H7 (cell line): ENCODE results near the gene NTN5. TPM values are rescaled to one million over a fixed set of nuclear protein-coding genes. Genes with fewer than 3 reads are reported as not detected.
"Not testable (repeated sequence)": the region's sequence is repeated elsewhere in the genome, so short reads cannot be mapped to it uniquely, and the experiment has no call there.

Experiments
- DNase-seq: peaks from one replicate; pipeline ENCODE4 v3.0.0; 2012
- H3K27me3 ChIP-seq: 2 replicates; pipeline ENCODE4 v1.6.0; 2011; ENCODE audit warnings: mild to moderate bottlenecking, low read length; ENCODE audit not compliant: control insufficient read depth, insufficient read depth
- H3K36me3 ChIP-seq: replicated peaks from 2 replicates; pipeline ENCODE4 v1.5.1; 2011; ENCODE audit warnings: low read length; ENCODE audit not compliant: control insufficient read depth, insufficient read depth
- H3K4me3 ChIP-seq: 2 replicates; pipeline ENCODE4 v1.5.1; 2011; ENCODE audit warnings: low read depth, mild to moderate bottlenecking, control low read depth, low read length, moderate library complexity; ENCODE audit not compliant: insufficient read depth
- total RNA-seq: library from RNA; depleted of rRNA; stranded (reverse); fragments of >200 nt; shearing (Covaris generic); gene quantifications from 2 replicates; pipeline ENCODE4 v1.2.3, GENCODE V29; 2014

The NTN5 gene
- total RNA-seq, 1 experiment from 2014 or later: not detected

DNA sequence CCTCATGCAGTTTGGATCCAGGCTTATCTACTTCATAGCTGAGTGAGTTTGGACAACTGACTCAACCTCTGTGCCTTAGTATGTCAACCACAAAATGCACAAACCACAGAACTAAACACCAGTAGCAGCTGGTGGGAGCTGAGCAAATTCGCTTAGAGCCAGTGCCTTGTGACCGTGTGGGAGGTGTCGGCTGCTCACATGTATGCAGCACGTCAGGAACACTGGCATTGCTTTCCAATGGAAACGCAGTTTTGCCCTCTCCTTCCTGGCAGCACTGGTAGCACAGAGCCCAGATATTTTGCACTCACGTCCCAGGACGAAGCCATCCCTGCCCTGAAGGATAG lies 8.3 kb upstream of the NTN5 start:
- no peaks in the 10 kb centered on the region for H3K36me3 ChIP-seq
- H3K4me3 ChIP-seq: no peak overlapping the region
- DNase-seq: peak; percentile 25
- H3K27me3 ChIP-seq: peaks cover 1% of the 10 kb centered on the region; the same call in 1 of the 2 replicates

- Histone ChIP-seq H3K4me3 (no peak overlapping the region), H3K36me3 (no peaks in the 10 kb centered on the region), H3K27me3 (peaks cover 1% of the 10 kb centered on the region; the same call in 1 of the 2 replicates)
- peak; percentile 38 for DNase-seq
These were observed 7.8 kb upstream of the NTN5 start for GRCh38 chr19:48680436-48681126.

- H3K4me3 ChIP-seq: not testable (repeated sequence)
- peak; percentile 28 for DNase-seq
These were observed 7.2 kb upstream of the NTN5 start for GRCh38 chr19:48680006-48680405.

GRCh38 chr19:48678201-48678600 lies 5.4 kb upstream of the NTN5 start:
- H3K27me3 ChIP-seq: peaks cover 12% of the 10 kb centered on the region
- DNase-seq: peak; percentile 23
- no peaks in the 10 kb centered on the region for H3K36me3 ChIP-seq
- no peak overlapping the region for H3K4me3 ChIP-seq

More at GRCh38 chr19:48680006-48680405, 7.2 kb upstream of the NTN5 start:
- H3K27me3 ChIP-seq, H3K36me3 ChIP-seq: not testable (repeated sequence)

- H3K4me3 ChIP-seq: no peak overlapping the region
- no peaks in the 10 kb centered on the region for H3K36me3 ChIP-seq
- no peak for DNase-seq
- peaks cover 12% of the 10 kb centered on the region for H3K27me3 ChIP-seq
These were observed 4.1 kb upstream of the NTN5 start for GRCh38 chr19:48676887-48677286.

DNA sequence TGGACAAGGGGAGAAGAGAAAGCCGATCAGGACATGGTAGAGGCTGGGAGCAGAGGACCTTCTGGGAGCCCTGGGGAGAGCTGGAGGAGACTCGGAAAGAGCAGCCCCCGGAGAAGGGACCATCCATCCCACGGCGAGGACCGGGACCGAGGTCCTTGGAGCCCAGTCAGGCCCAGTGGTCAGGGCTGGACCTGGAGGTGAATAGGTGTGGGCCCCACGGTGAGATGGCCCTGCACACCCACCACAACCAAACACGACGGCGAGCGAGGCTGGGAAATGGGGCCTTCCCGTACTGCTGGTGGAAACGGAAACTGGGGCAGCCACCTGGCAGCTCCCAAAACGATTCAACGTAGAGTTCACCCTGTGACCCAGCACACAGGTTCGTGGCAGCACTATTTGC lies 3.7 kb upstream of the NTN5 start:
- no peaks in the 10 kb centered on the region for H3K36me3 ChIP-seq
- peaks cover 12% of the 10 kb centered on the region for H3K27me3 ChIP-seq
- peak; percentile 36 for DNase-seq
- H3K4me3 ChIP-seq: no peak overlapping the region

DNA sequence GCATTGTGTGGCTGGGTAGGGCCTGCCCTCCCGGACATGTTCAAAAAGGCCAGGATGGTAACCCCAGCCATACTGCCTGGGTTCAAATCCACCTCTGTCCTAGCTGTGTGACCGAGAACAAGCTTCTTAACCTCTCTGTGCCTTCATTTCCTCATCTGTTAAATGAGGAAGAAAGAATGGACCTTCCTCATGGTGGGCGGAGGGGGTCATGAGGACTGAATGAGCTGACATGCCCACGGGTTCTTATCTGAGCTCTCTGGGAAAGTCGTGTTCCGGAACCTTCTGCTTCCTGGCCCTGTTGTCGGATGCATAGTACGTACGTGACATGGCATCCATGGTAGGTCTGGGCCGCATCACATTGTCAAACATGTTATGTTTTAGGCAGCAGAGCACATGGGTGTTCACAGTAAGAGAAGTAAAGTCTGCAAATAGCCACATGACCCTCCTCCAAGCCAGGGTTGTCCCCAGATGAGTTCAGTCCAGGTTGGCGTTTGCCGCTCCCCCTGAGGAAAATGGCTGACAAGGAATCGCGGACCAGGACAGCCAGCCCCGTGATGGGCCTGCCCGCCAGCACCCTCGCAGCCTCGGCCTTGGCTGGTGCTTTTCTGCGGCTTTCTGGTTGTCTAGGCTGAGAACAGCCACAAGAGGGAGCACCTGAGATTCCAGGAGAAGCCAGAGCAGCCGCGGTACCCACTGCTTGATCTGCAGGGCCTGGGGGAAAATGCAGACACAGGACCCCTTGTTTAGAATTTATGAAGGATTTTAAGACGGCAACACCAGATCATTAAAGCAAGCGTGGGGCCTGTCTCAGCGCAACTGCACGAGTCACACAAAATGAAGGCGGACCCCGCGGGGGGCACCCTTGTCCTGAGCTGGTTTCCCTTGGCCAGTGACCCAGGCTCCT lies 2.4 kb upstream of the NTN5 start:
- H3K27me3 ChIP-seq: peaks cover 12% of the 10 kb centered on the region
- H3K4me3 ChIP-seq: no peak overlapping the region
- H3K36me3 ChIP-seq: no peaks in the 10 kb centered on the region
- DNase-seq: peak; percentile 97

- Histone ChIP-seq H3K36me3 (no peaks in the 10 kb centered on the region), H3K27me3 (peaks cover 12% of the 10 kb centered on the region), H3K4me3 (no peak overlapping the region)
- peak; percentile 86 for DNase-seq
These were observed 1.5 kb upstream of the NTN5 start for GRCh38 chr19:48674216-48674809.

DNA sequence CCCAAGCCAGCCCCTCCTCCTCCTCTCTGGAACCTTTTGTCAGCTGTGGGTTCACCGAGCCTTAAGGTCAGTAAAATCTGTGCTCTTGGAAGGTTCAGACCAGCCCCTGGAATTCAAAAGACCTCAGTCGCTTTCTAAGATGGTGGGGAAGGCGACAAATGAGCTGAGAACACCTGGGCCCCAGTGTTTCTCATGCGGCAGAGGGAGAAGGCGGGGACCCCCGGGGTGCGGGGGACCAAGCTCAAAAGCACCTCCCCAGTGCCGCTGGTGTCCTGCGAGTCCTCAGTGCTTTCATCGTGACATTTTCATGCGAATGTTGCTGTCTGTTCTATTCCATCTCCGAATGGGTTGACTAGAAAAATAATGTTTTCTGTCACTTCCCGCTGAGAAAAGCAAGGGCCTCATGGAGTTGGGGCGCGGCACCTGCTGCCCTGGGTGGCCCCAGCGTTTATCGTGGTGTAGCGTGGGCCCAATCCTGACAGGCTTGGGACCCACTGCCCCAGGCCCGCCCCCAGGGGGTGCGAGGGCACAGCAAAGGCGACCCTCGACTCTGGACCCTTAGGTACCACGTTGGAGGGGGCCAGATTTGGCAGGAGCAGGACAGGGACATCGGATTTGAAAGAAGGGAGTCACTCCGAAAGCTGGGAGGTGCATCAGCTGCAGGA lies 751 bp upstream of the NTN5 start:
- H3K27me3 ChIP-seq: peaks cover 12% of the 10 kb centered on the region
- peak; percentile 75 for DNase-seq
- H3K4me3 ChIP-seq: peak overlapping the region; percentile 8; the same call in 1 of the 2 replicates
- no peaks in the 10 kb centered on the region for H3K36me3 ChIP-seq

GRCh38 chr19:48671446-48671995 lies 1.3 kb downstream of the NTN5 start:
- H3K4me3 ChIP-seq: no peak overlapping the region
- H3K36me3 ChIP-seq: no peaks in the 10 kb centered on the region
- H3K27me3 ChIP-seq: peaks cover 11% of the 10 kb centered on the region
- DNase-seq: no peak

- Histone ChIP-seq H3K27me3 (peaks cover 10% of the 10 kb centered on the region), H3K36me3 (no peaks in the 10 kb centered on the region), H3K4me3 (no peak overlapping the region)
- peak; percentile 72 for DNase-seq
These were observed 1.9 kb downstream of the NTN5 start for GRCh38 chr19:48670699-48671445.

GRCh38 chr19:48669903-48670668 lies 2.7 kb downstream of the NTN5 start:
- Histone ChIP-seq H3K36me3 (no peaks in the 10 kb centered on the region), H3K27me3 (peaks cover 10% of the 10 kb centered on the region), H3K4me3 (no peak overlapping the region)
- peak; percentile 41 for DNase-seq

GRCh38 chr19:48668761-48669160 lies 4.1 kb downstream of the NTN5 start:
- DNase-seq: no peak
- no peaks in the 10 kb centered on the region for H3K36me3 ChIP-seq
- peaks cover under 1% of the 10 kb centered on the region for H3K27me3 ChIP-seq
- no peak overlapping the region for H3K4me3 ChIP-seq
